HG02852 (cell line): ENCODE data around the gene ITFG1.

Experiments used
- ATAC-seq: cut with Tn5 transposase; IDR thresholded peaks from one replicate; pipeline ENCODE4 v1.9.1; 2021; ENCODE audit warnings: mild to moderate bottlenecking, moderate library complexity; ENCODE audit not compliant: unreplicated experiment

The ITFG1 gene

GRCh38 chr16:47460711-47461597, at the start of gene ITFG1, which contains the start of gene PHKB:
ITFG1 (minus strand) TSS chr16:47461063; CDS start chr16:47461045, 18 bp downstream.
PHKB (plus strand) TSS chr16:47461331; CDS start chr16:47461351, 20 bp downstream.
- ATAC-seq: peak; percentile 76

- ATAC-seq: no peak
Observed at GRCh38 chr16:47507701-47508100, 46.8 kb upstream of the ITFG1 start.

DNA sequence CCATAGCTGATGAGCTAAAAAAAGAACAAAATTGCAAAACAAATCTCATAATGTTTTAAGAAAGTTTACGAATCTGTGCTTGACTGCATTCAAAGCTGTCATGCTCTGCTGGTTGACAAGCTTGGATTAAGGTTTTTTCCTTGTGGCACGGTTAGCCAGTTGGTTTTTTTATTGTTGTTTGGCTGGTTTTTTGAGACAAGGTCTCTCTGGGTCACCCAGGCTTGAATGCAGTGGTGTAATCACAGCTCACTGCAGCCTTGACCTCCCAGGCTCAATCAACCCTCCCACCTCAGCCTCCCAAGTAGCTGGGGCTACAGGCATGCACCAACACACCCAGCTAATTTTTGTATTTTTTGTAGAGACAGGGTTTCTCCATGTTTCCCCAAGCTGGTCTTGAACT, 45.9 kb upstream of the ITFG1 start:
- ATAC-seq: no peak

GRCh38 chr16:47504599-47504998, 43.7 kb upstream of the ITFG1 start:
- no peak for ATAC-seq

- no peak for ATAC-seq
Observed at GRCh38 chr16:47503936-47504335, 43.1 kb upstream of the ITFG1 start.

GRCh38 chr16:47499700-47500264, 38.9 kb upstream of the ITFG1 start:
- no peak for ATAC-seq

GRCh38 chr16:47499080-47499699, 38.3 kb upstream of the ITFG1 start:
- no peak for ATAC-seq

DNA sequence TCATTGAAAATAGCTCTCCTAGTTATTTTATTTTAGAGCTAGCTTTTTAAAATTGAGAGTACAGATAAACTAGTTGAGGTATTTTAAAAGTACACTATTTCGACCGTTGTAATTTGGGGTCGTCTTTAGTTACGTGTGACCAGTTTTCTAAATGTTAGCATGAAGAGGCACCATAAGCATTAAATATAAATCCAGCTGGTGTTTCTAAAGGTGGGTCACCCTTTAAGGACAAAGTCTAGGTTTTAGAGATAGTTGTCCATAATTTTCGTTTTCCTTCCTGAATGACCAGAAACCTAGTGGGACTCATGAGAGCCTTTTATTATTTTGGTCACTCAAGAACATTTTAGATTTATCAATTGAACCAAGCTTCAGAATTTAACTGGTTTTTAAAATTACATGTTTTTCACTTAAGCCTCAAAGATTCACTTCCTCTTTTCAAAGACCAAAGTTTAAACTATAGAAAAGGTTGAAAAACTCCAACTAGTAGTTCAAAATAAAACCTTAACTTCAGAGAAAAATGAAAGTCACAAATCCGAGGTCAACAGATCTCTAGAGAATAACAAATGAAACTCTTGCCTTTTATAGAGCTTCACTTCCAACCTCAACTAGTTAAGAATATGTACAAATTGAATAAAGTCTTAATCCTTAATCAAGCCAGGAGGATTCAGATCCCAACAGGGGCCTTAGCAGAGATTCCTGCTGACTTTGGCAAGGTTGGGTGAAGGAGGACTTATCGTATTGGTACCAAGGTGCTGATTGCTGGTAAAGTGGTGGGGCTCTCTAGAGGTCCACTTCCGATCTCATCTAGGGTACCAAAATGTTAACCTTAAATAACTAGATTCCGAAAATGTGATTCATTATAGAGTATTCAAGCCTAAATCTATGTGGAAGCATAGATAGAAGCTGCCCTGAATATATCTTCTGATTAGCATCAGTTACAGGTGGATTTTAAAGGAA, 32.8 kb upstream of the ITFG1 start:
- peak; percentile 44 for ATAC-seq

DNA sequence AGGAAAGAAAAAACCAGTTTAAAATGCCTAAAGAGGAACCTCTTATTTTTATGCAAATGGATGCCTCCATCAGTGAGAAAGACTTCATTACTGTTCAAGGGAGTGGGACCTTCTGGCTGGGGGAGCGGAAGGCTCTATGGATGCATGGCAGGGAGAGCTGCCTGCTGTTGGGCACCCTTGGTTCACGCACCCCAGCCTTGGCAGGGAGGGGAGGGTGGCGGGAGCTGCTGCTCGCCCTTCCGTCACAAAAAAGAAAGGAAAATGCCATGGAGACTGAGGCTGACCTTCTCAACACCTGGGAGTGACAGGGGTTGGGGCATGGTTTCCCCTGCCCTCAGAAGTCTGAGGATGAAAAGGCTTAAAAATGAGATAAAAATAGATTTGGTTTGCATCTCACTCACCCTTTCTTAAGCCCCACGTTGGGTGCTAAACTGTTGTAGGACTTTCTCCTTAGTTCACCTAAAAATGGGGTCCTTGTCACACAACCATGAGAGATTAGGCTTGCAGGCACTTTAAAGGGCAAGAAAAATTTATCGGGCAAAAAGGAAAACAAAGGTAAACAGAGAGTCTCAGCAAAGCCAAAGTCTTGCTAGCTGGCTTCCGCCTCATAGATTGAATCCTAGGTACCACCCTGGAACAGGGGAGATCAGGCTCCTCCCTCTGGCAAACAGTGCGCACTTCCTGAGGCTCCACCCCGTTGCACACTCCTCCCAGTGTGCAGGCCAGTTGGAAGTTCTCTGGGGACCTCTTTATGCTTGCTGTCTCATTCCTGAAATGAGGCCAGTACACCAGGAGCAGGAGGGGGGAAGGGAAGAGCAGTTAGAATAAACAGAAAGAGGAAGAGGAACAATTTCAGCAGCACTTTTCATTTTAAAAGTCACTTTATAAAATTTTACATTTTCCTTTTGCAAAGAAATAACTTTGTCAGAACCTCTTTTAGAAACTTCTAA, 31.8 kb upstream of the ITFG1 start:
- peak; percentile 84 for ATAC-seq

- no peak for ATAC-seq
Observed at GRCh38 chr16:47492036-47492427, 31.2 kb upstream of the ITFG1 start.

DNA sequence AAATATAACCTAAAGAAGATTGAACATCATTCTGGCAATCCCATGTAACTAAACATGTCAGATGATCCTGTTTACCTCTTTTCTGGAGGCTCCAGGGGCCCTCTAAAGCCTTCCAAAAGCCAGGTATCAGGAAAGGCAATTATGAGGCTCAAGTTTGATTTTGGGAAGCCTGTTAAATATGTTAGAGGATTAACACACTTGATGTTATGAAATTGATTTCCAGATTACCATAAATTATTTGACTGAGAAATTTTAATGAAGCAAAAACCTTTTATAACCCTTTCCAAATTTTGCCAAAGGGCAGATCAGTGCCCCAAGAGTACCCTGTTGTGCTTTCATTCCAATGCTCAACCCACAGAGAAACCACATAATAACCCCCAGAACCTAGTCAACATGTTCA, 29.6 kb upstream of the ITFG1 start:
- ATAC-seq: no peak

DNA sequence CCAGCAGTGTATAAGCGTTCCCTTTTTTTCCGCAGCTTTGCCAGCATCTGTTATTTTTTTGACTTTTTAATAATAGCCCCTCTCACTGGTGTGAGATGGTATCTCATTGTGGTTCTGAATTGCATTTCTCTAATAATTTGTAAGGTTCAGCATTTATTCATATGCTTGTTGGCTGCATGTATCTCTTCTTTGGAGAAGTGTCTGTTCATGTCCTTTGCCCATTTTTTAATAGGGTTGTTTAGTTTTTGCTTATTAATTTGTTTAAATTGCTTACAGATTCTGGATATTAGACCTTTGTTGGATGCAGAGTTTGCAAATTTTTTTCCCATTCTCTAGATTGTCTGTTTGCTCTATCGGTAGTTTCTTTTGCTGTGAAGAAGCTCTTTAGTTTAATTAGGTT, 27.2 kb upstream of the ITFG1 start:
- ATAC-seq: no peak

DNA sequence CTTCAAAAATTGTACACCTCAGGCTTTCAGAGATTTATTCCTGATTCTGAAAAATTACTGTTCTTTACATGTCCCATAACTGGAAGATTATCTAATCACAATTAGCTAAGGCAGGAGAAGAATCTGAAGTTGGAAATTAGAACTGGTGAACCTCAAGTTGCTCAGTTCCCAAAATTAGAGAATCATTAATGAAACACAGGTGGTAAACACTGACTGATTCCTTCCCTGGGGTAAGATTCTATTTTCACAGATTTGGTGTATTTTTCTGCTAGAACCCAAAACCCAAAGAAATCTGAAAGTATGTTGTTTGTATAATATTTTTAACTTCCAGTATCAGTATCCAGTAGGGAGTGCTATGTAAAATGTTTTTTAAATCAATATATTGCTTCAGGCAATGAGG, 26.0 kb upstream of the ITFG1 start:
- no peak for ATAC-seq

- no peak for ATAC-seq
Observed at GRCh38 chr16:47483616-47484015, 22.8 kb upstream of the ITFG1 start.

GRCh38 chr16:47481698-47482374, 21.0 kb upstream of the ITFG1 start:
- no peak for ATAC-seq

DNA sequence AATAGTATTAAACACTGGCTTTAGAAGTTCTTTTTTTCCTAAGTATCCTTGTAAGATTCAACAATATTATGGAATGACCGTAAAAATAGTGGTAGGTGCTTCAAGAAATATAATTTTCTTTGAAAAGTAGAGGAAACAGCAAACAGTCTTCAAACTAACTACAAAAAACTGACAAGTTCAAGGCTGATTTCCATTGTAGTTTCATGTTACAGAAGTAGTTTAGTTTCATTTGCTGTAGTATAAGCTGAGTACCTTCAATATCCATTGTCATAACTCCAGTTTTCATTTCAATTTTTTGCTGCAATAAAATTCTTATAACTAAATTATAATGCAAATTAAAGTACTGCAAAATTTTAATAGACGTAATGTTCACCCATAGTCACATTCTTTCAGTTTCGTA, 19.5 kb upstream of the ITFG1 start:
- ATAC-seq: no peak

DNA sequence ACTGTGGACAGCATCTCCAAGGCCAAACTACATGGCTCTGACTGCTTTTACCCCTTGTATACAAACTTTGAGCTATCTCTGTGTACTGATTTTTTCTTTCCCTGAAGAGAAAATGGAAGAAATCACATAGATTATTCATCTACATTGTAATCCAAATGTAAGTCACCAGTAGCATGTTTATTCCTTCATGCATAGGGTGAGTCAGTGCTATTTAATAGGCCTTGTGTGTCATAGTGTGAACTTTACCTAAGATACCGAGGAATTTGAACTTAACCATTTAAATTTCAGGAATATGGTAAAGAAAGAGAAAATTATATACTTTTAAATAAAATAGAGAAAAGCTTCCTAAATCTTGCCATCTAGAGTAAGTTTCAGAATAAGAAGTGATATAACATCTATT, 16.8 kb upstream of the ITFG1 start:
- ATAC-seq: no peak

DNA sequence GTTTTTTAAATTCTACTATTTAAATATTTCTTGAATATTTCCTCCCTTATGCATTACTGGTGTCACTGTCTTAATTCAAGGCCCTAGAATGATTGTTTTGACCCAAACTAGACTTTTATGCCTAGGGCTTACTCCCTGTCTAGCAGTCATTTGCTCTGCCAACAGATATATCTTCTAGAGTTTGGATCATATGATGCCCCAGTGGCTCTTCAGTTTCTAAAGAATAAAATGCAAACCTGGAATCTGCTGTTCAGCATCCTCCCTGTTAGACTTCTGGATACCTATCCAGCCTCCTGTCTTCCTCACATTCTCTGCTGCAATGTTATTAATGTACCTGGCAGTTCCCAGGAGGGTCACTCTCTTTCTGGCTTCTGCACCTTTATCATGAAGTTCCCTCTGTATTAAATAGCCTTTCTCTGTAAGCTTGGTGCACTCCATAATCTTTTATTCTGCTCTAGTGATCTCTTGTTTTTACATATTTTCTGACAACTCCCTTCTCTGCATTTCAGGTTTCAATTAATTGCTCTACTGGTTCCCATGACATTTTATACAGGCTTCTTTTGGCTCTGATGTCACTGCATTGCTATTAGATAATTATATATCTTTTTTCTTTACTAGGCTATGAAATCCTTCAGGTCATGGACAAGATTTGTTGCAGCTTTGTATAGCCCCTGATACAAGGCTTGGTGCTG, 15.9 kb upstream of the ITFG1 start:
- no peak for ATAC-seq

GRCh38 chr16:47475786-47476185, 14.9 kb upstream of the ITFG1 start:
- ATAC-seq: no peak
